Brain pericyte (primary cell): ENCODE data around the gene TBC1D1.
"Not testable (repeated sequence)": the region's sequence is repeated elsewhere in the genome, so short reads cannot be mapped to it uniquely, and the experiment has no call there.

Source experiments
- DNase-seq: peaks from one replicate; pipeline ENCODE4 v3.0.0-alpha.2; 2012; ENCODE audit warnings: low read depth, low spot score

Gene TBC1D1

GRCh38 chr4:37964734-37965457 is 74.0 kb downstream of the TBC1D1 start:
- DNase-seq: no peak

GRCh38 chr4:37966044-37966443 is 75.2 kb downstream of the TBC1D1 start:
- DNase-seq: no peak

GRCh38 chr4:37967736-37968135 is 76.9 kb downstream of the TBC1D1 start:
- DNase-seq: no peak

GRCh38 chr4:37968747-37969146 is 77.9 kb downstream of the TBC1D1 start:
- no peak for DNase-seq

- no peak for DNase-seq
These were observed 79.8 kb downstream of the TBC1D1 start for GRCh38 chr4:37970702-37971101.

GRCh38 chr4:37971202-37971601 is 80.3 kb downstream of the TBC1D1 start:
- DNase-seq: no peak

- no peak for DNase-seq
These were observed 82.6 kb downstream of the TBC1D1 start for GRCh38 chr4:37973441-37973840.

- DNase-seq: not testable (repeated sequence)
These were observed 84.5 kb downstream of the TBC1D1 start for GRCh38 chr4:37975321-37975822.

GRCh38 chr4:37976507-37976906 is 85.6 kb downstream of the TBC1D1 start:
- DNase-seq: no peak

GRCh38 chr4:37976991-37977470 is 86.1 kb downstream of the TBC1D1 start:
- DNase-seq: no peak

- no peak for DNase-seq
These were observed 86.8 kb downstream of the TBC1D1 start for GRCh38 chr4:37977471-37978247.

GRCh38 chr4:37978248-37978924 is 87.5 kb downstream of the TBC1D1 start:
- DNase-seq: no peak

- DNase-seq: no peak
These were observed 89.4 kb downstream of the TBC1D1 start for GRCh38 chr4:37980246-37980645.

GRCh38 chr4:37981425-37981824 is 90.5 kb downstream of the TBC1D1 start:
- DNase-seq: no peak

GRCh38 chr4:37981844-37982720 is 91.2 kb downstream of the TBC1D1 start:
- no peak for DNase-seq

- no peak for DNase-seq
These were observed 91.9 kb downstream of the TBC1D1 start for GRCh38 chr4:37982736-37983135.

GRCh38 chr4:37983951-37984350 is 93.1 kb downstream of the TBC1D1 start:
- DNase-seq: no peak

GRCh38 chr4:37985730-37986275 is 94.9 kb downstream of the TBC1D1 start:
- no peak for DNase-seq

- no peak for DNase-seq
These were observed 97.8 kb downstream of the TBC1D1 start for GRCh38 chr4:37988670-37989069.

GRCh38 chr4:37989398-37990260 is 98.7 kb downstream of the TBC1D1 start:
- no peak for DNase-seq
